Vagina (tissue), 2 donors: Measurements from ENCODE around the gene SMU1. TPM values are rescaled to one million over a fixed set of nuclear protein-coding genes. Genes with fewer than 3 reads are reported as not detected.
A peak's percentile ranks its signal among the peaks of the same experiment; 100 is the strongest.

Experiments used
- DNase-seq, 2 donors: peaks; one replicate each; pipeline ENCODE4 v3.0.0-alpha.2; 2017; ENCODE audit errors: extremely low spot score in 2 of 2
- H3K27ac ChIP-seq: fragments of 200-600 bp; sonication (generic); one replicate; pipeline ENCODE4 v1.5.1; 2019
- H3K27me3 ChIP-seq: fragments of 200-600 bp; sonication (generic); one replicate; pipeline ENCODE4 v1.5.1; 2019
- H3K36me3 ChIP-seq, 2 donors: fragments of 200-600 bp; sonication (generic); one replicate each; pipeline ENCODE4 v1.5.1; 2017 to 2019
- H3K4me1 ChIP-seq: fragments of 200-600 bp; sonication (generic); one replicate; pipeline ENCODE4 v1.5.1; 2019
- H3K4me3 ChIP-seq, 2 donors: fragments of 200-600 bp; sonication (generic); 1 replicate in 1 of 2; 2 replicates in 1 of 2; pipeline ENCODE4 v1.5.1; 2016 to 2019
- H3K9me3 ChIP-seq: fragments of 200-600 bp; sonication (generic); one replicate; pipeline ENCODE4 v1.5.1; 2019
- CTCF ChIP-seq, 3 experiments: fragments of 450-650 bp in 2 of 3; fragments of 200-600 bp in 1 of 3; sonication (generic) in 1 of 3; IDR thresholded peaks; one replicate each; pipeline ENCODE4 v1.5.1; 2017 to 2019; ENCODE audit warnings: antibody characterized with exemption in 3 of 3, mild to moderate bottlenecking in 2 of 3, moderate library complexity in 2 of 3
- POLR2A ChIP-seq, 2 donors: fragments of 450-650 bp; IDR thresholded peaks; one replicate each; pipeline ENCODE4 v1.6.1; 2017; ENCODE audit warnings: antibody characterized with exemption in 2 of 2, mild to moderate bottlenecking in 2 of 2, moderate library complexity in 2 of 2
- POLR2AphosphoS5 ChIP-seq, 2 donors: sonication (generic); formaldehyde crosslinking; IDR thresholded peaks; one replicate each; pipeline ENCODE4 v1.9.0; 2017; ENCODE audit warnings: antibody characterized with exemption in 2 of 2, mild to moderate bottlenecking in 2 of 2, low read depth in 1 of 2; ENCODE audit not compliant: insufficient read depth in 1 of 2
- intact Hi-C: fragments of 100-400 bp; cut with DNase I; formaldehyde crosslinking; loops from one replicate; pipeline ENCODE4 v1.15.1; 2023
- total RNA-seq: library from RNA; depleted of rRNA; stranded (reverse); fragments of >200 nt; gene quantifications from one replicate; pipeline ENCODE4 v1.2.3, GENCODE V29; 2016

Gene SMU1
- total RNA-seq, 1 donor from 2014 or later, result 15.5 TPM

GRCh38 chr9:33040792-33041431 lies 35.6 kb downstream of the SMU1 start:
- peaks cover 0 to 35% of the 10 kb centered on the region in 2 donors for H3K36me3 ChIP-seq
- TF ChIP-seq CTCF (IDR thresholded peaks at IDR 0.05) (no peak), POLR2AphosphoS5 (IDR thresholded peaks at IDR 0.05; ENCODE audit: insufficient read depth in 1 of 2, low read depth in 1 of 2) (no peak), POLR2A (IDR thresholded peaks at IDR 0.05) (no peak)
- H3K9me3 ChIP-seq, result no peaks in the 10 kb centered on the region
- no peak for DNase-seq
- no peak overlapping the region for H3K27ac ChIP-seq
- peaks cover 18% of the 10 kb centered on the region for H3K4me1 ChIP-seq
- H3K27me3 ChIP-seq, result no peaks in the 10 kb centered on the region
- H3K4me3 ChIP-seq, result no peak overlapping the region
- intact Hi-C loops, result no loop called here

GRCh38 chr9:33032865-33033264 lies 43.6 kb downstream of the SMU1 start:
- TF ChIP-seq POLR2AphosphoS5 (IDR thresholded peaks at IDR 0.05; ENCODE audit: insufficient read depth in 1 of 2, low read depth in 1 of 2), result no peak
- no peak for TF ChIP-seq POLR2A (IDR thresholded peaks at IDR 0.05)
- no peak for TF ChIP-seq CTCF (IDR thresholded peaks at IDR 0.05)
- Histone ChIP-seq H3K4me3 (no peak overlapping the region), H3K4me1 (peaks cover 47% of the 10 kb centered on the region), H3K27me3 (no peaks in the 10 kb centered on the region), H3K9me3 (no peaks in the 10 kb centered on the region), H3K27ac (no peak overlapping the region), H3K36me3 (peaks cover 0 to 88% of the 10 kb centered on the region in 2 donors)
- intact Hi-C loops, result no loop called here
- no peak for DNase-seq

GRCh38 chr9:33032292-33032691 lies 44.2 kb downstream of the SMU1 start:
- H3K4me3 ChIP-seq, result no peak overlapping the region
- DNase-seq, result no peak
- no peaks in the 10 kb centered on the region for H3K9me3 ChIP-seq
- intact Hi-C loops, result no loop called here
- H3K27ac ChIP-seq, result no peak overlapping the region
- no peaks in the 10 kb centered on the region for H3K27me3 ChIP-seq
- peaks cover 53% of the 10 kb centered on the region for H3K4me1 ChIP-seq
- no peak for TF ChIP-seq CTCF (IDR thresholded peaks at IDR 0.05)
- no peak for TF ChIP-seq POLR2A (IDR thresholded peaks at IDR 0.05)
- TF ChIP-seq POLR2AphosphoS5 (IDR thresholded peaks at IDR 0.05; ENCODE audit: insufficient read depth in 1 of 2, low read depth in 1 of 2), result no peak
- H3K36me3 ChIP-seq, result peaks cover 0 to 88% of the 10 kb centered on the region in 2 donors

GRCh38 chr9:33030285-33030684 lies 46.2 kb downstream of the SMU1 start:
- TF ChIP-seq CTCF (IDR thresholded peaks at IDR 0.05), result no peak
- no peak for TF ChIP-seq POLR2A (IDR thresholded peaks at IDR 0.05)
- no peak for TF ChIP-seq POLR2AphosphoS5 (IDR thresholded peaks at IDR 0.05; ENCODE audit: insufficient read depth in 1 of 2, low read depth in 1 of 2)
- H3K27ac ChIP-seq, result no peak overlapping the region
- H3K4me1 ChIP-seq, result peaks cover 65% of the 10 kb centered on the region
- no peaks in the 10 kb centered on the region for H3K9me3 ChIP-seq
- H3K36me3 ChIP-seq, result peaks cover 0 to 75% of the 10 kb centered on the region in 2 donors
- no peak for DNase-seq
- intact Hi-C loops, result no loop called here
- no peaks in the 10 kb centered on the region for H3K27me3 ChIP-seq
- no peak overlapping the region for H3K4me3 ChIP-seq

GRCh38 chr9:33029231-33029786 lies 47.2 kb downstream of the SMU1 start:
- Histone ChIP-seq H3K4me3 (no peak overlapping the region), H3K9me3 (no peaks in the 10 kb centered on the region), H3K36me3 (peaks cover 0 to 65% of the 10 kb centered on the region in 2 donors), H3K27me3 (no peaks in the 10 kb centered on the region), H3K4me1 (peaks cover 69% of the 10 kb centered on the region), H3K27ac (peak overlapping the region; percentile 20)
- DNase-seq, result no peak
- intact Hi-C loops, result loop anchor here (2.0 kb wide), 1 partner anchor 137 kb away; the partner anchor contains the start of gene B4GALT1
- TF ChIP-seq CTCF (IDR thresholded peaks at IDR 0.05), result no peak
- TF ChIP-seq POLR2AphosphoS5 (IDR thresholded peaks at IDR 0.05; ENCODE audit: insufficient read depth in 1 of 2, low read depth in 1 of 2), result peak in 1 of 2 donors; percentile 47
